Skeletal muscle tissue (tissue), 4 donors: ENCODE results near the gene COL11A2. TPM values are rescaled to one million over a fixed set of nuclear protein-coding genes. Genes with fewer than 3 reads are reported as not detected.
A peak's percentile ranks its signal among the peaks of the same experiment; 100 is the strongest.
"Not testable (repeated sequence)": the region's sequence is repeated elsewhere in the genome, so short reads cannot be mapped to it uniquely, and the experiment has no call there.

Experiments used
- H3K27ac ChIP-seq: one replicate; pipeline ENCODE4 v1.7.0; 2013; ENCODE audit warnings: mild to moderate bottlenecking, low read depth, low read length, inconsistent platforms
- H3K27me3 ChIP-seq, 3 donors: one replicate each; pipeline ENCODE4 v1.7.0; 2013; ENCODE audit warnings: low read length in 3 of 3; ENCODE audit not compliant: control insufficient read depth in 3 of 3, insufficient read depth in 3 of 3
- H3K36me3 ChIP-seq, 3 donors: one replicate each; pipeline ENCODE4 v1.7.0; 2013; ENCODE audit warnings: low read length in 3 of 3; ENCODE audit not compliant: control insufficient read depth in 3 of 3, insufficient read depth in 3 of 3
- H3K4me1 ChIP-seq, 3 donors: one replicate each; pipeline ENCODE4 v1.7.0; 2013; ENCODE audit warnings: low read length in 3 of 3, mild to moderate bottlenecking in 3 of 3; ENCODE audit not compliant: control insufficient read depth in 3 of 3, insufficient read depth in 3 of 3
- H3K4me3 ChIP-seq, 3 donors: one replicate each; pipeline ENCODE4 v1.7.0; 2013; ENCODE audit warnings: low read length in 3 of 3
- H3K9ac ChIP-seq, 3 donors: one replicate each; pipeline ENCODE4 v1.7.0; 2013; ENCODE audit warnings: low read length in 3 of 3, mild to moderate bottlenecking in 3 of 3, moderate library complexity in 2 of 3, low read depth in 1 of 3
- H3K9me3 ChIP-seq, 3 donors: one replicate each; pipeline ENCODE4 v1.7.0; 2013; ENCODE audit warnings: low read length in 3 of 3; ENCODE audit not compliant: control insufficient read depth in 3 of 3
- total RNA-seq: library from RNA; depleted of rRNA; stranded (reverse); fragments of >200 nt; gene quantifications from one replicate; pipeline ENCODE4 v1.2.3, GENCODE V29; 2014
- donor health status: Osteomylitis.

Gene COL11A2
- total RNA-seq, result 28.7 TPM

DNA sequence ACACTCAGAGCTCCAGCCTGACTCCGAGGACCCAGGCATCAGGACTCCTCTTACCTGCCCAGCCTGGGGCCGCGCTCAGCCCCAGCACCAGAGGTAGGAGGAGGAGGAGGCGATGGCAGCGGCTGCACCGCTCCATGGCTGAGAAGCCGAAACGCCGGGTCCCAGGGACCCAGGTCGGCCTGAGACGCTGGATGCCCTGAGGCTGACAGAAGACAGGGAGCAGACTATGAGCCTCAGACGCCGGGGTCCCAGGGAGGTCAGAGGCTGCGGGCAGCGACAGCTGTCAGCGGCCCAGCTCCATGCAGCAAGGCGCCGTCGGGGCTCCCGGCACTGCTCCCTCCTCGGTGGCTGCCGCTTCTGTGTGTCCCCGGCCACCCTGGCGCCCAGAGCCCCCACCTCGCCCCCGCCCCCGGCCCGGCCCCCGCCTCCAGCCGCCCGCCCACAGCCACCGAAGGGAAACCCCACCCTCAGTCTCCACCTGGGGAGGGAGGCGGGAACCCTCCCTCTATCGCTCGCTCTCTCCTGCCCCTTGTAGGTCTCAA is at the start of gene COL11A2:
TSS of gene COL11A2 (minus strand) at position 363 of the 542 bp plus-strand sequence. CDS start at position 136, 227 bp downstream.
- H3K27ac ChIP-seq, result peak within 1 kb of the TSS; percentile 19
- H3K9me3 ChIP-seq, result no peaks in the 10 kb centered on the region
- peaks cover 13 to 28% (median 20%) of the 10 kb centered on the region in 3 donors for H3K4me1 ChIP-seq
- peaks cover 3 to 10% (median 6%) of the 10 kb centered on the region in 3 donors for H3K27me3 ChIP-seq
- H3K4me3 ChIP-seq, result peak within 1 kb of the TSS; percentile 77 to 80 (median 78)
- peak within 1 kb of the TSS; percentile 70 to 83 (median 70) for H3K9ac ChIP-seq
- peaks cover 23 to 30% (median 28%) of the 10 kb centered on the region in 3 donors for H3K36me3 ChIP-seq

DNA sequence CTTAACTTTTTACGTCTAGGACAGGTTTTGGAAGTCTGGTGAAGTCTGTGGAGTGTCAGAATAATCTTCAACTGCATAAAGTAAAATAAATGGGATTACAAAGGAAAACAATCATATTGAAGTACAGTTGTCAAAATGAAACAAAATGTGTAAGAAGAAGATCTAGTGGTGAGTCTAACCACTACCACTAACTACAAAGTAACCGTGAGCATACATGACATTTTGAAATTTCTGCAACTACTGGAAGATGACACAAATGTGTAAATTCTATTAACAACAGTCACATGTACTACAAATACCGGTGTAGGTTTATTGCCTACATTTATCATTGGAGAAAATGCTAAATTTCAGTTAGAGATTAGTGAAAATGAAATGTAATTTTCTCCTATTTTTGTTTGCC is 49.7 kb upstream of the COL11A2 start:
- Histone ChIP-seq H3K9me3 (no peaks in the 10 kb centered on the region), H3K36me3 (no peaks in the 10 kb centered on the region), H3K27me3 (peaks cover 3 to 7% (median 4%) of the 10 kb centered on the region in 3 donors), H3K4me3 (no peak overlapping the region), H3K9ac (no peak overlapping the region), H3K27ac (no peak overlapping the region), H3K4me1 (no peaks in the 10 kb centered on the region)

DNA sequence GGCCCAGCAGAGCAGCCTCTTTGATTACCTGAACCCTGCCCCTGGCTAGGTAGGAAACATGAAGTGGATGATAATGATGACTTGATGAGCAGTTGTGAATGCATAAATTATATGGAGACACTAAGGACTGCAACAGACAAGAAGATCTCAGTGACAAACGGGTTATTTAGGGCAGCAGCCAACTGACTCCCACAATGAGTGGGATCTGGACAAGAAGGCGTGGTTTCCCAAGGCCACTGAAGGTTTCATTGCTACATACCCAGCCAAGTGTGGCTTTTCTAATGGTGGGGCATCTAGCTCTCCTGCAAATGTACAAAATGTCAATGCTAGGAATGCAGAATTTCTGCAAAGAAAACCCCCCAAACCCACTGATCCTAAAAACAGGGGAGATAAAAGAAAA is 45.5 kb upstream of the COL11A2 start:
- Histone ChIP-seq H3K9ac (no peak overlapping the region), H3K27ac (no peak overlapping the region), H3K4me3 (no peak overlapping the region), H3K9me3 (no peaks in the 10 kb centered on the region), H3K36me3 (no peaks in the 10 kb centered on the region), H3K27me3 (peaks cover 14 to 18% (median 14%) of the 10 kb centered on the region in 3 donors), H3K4me1 (no peaks in the 10 kb centered on the region)

DNA sequence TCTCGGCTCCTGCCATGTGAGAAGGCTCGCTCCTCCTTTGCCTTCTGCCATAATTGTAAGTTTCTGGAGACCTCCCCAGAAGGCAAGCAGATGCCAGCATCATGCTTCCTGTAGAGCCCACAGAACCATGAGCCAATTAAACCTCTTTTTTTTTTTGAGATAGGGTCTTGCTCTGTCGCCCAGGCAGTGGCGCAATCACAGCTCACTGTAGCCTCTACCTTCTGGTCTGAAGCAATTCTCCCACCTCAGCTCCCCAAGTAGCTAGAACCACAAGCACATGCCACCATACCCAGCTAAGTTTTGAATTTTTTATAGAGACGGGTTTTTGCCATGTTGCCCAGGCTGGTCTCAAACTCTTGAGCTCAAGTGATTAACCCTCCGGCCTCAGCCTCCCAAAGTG is 44.6 kb upstream of the COL11A2 start:
- H3K9ac ChIP-seq, result no peak overlapping the region
- H3K4me1 ChIP-seq, result no peaks in the 10 kb centered on the region
- no peak overlapping the region for H3K27ac ChIP-seq
- no peak overlapping the region for H3K4me3 ChIP-seq
- peaks cover 12 to 18% (median 14%) of the 10 kb centered on the region in 3 donors for H3K27me3 ChIP-seq
- H3K36me3 ChIP-seq, result no peaks in the 10 kb centered on the region
- H3K9me3 ChIP-seq, result no peaks in the 10 kb centered on the region

DNA sequence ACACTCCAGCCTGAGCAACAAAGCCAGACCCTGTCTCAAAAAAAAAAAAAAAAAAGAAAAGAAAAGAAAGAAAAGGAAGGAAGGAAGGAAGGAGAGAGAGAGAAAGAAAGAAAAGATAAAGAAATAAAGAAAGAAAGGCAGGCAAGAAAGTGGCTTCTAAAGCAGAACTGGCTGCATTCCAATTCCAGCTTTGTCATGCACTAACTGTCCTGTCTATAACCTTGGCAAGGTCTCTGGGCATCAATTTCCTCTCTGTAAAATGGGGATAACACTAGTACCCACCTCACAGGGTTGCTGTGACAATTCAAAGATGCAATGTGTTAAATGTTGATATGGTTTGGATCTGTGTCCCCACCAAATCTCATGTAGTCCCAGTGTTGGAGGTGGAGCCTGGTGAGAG is 44.1 kb upstream of the COL11A2 start:
- no peak overlapping the region for H3K27ac ChIP-seq
- H3K4me1 ChIP-seq, result no peaks in the 10 kb centered on the region
- peaks cover 12 to 18% (median 14%) of the 10 kb centered on the region in 3 donors for H3K27me3 ChIP-seq
- H3K4me3 ChIP-seq, result no peak overlapping the region
- no peak overlapping the region for H3K9ac ChIP-seq
- H3K9me3 ChIP-seq, result no peaks in the 10 kb centered on the region
- no peaks in the 10 kb centered on the region for H3K36me3 ChIP-seq

DNA sequence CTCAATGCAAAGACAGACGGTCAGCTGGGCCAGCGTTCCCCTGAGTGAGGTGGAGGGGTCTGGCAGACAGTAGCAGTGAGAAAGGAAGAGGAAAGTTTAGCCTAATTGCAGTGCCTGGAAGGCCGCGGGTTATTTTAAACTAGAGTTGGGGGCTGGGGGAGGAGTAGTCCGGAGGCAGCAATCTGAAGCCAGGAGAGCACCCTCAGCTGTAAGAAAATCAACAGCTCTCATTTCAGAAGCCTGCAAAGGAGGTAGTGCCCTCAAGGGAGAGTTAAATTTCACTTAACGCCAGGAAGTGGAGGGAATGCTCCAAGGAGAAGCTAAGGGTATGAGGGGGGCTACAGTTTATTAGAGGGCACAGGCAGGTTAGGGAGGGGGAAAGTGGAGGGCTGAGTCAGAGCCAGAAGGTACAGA is 43.0 kb upstream of the COL11A2 start:
- H3K27me3 ChIP-seq, result peaks cover 12 to 18% (median 16%) of the 10 kb centered on the region in 3 donors
- no peak overlapping the region for H3K9ac ChIP-seq
- H3K27ac ChIP-seq, result no peak overlapping the region
- H3K36me3 ChIP-seq, result no peaks in the 10 kb centered on the region
- no peak overlapping the region for H3K4me3 ChIP-seq
- H3K4me1 ChIP-seq, result no peaks in the 10 kb centered on the region
- H3K9me3 ChIP-seq, result no peaks in the 10 kb centered on the region

DNA sequence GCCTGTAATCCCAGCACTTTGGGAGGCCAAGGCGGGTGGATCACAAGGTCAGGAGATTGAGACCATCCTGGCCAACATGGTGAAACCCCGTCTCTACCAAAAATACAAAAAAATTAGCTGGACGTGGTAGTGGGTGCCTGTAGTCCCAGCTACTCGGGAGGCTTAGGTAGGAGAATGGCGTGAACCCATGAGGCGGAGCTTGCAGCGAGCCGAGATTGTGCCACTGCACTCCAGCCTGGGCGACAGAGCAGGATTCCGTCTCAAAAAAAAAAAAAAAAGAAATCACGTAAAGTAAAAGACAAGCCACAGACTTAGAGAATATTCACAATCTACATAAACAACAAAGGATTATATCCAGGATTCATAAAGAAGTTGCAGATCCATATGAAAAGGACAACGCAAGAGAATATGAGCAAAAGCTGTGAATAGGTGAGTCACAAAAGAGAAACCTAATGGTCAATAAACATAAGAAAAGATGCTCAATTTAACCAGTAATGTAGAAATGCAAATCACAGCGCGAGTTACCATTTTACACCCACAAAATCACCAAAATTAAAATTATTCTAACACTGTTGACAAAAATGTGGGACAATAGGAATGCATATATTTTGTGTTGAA is 34.3 kb upstream of the COL11A2 start:
- not testable (repeated sequence) for H3K27ac ChIP-seq, H3K9ac ChIP-seq, H3K36me3 ChIP-seq, H3K4me1 ChIP-seq, H3K4me3 ChIP-seq, H3K27me3 ChIP-seq, H3K9me3 ChIP-seq

DNA sequence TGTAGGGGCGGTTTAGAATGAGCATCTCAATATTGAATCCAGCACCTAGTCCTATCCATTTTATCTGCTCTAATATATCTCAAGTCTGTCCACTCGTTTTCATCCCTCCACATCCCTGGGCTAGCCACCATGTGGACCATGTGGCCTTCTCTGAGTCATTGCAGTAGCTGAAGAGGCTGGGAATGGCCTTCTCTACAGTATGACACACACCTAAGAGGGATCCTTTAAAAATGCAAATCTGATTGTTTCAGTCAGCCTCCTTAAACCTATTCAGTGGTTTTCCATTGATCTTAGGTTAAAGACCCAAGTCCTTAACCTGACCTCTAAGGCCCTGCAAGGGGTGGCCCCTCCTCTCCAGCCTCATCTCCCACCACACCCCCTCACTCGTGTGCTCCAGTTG is 25.4 kb upstream of the COL11A2 start:
- peaks cover 12 to 15% (median 15%) of the 10 kb centered on the region in 3 donors for H3K4me1 ChIP-seq

DNA sequence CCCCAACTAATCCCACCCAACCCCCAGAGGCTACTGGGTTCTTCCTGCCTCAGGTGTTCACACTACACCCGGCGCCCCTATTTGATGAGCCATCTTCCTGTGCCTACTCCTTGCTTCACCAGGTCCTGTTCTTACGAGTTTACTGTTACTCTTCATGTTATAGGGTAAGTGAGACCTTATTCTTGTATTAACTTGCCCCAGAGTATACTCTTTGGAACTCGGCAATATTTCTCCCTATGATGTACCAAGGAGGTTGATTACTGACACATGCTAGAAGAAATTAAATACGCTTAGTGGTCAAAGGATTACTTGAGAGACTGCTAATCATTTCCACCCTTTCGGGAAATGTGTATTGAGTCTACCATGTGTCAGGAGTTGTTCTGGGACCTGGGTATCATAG is 25.0 kb upstream of the COL11A2 start:
- Histone ChIP-seq H3K27ac (no peak overlapping the region), H3K4me3 (no peak overlapping the region), H3K27me3 (peaks cover 4 to 12% (median 5%) of the 10 kb centered on the region in 3 donors), H3K9ac (no peak overlapping the region), H3K36me3 (no peaks in the 10 kb centered on the region), H3K4me1 (peaks cover 15% of the 10 kb centered on the region in 3 donors), H3K9me3 (no peaks in the 10 kb centered on the region)

More for the DNA sequence above, 25.4 kb upstream of the COL11A2 start:
- no peak overlapping the region for H3K27ac ChIP-seq
- H3K36me3 ChIP-seq, result no peaks in the 10 kb centered on the region
- H3K9me3 ChIP-seq, result no peaks in the 10 kb centered on the region
- H3K27me3 ChIP-seq, result peaks cover 4 to 12% (median 5%) of the 10 kb centered on the region in 3 donors
- H3K4me3 ChIP-seq, result no peak overlapping the region
- H3K9ac ChIP-seq, result no peak overlapping the region

- Histone ChIP-seq H3K4me3 (no peak overlapping the region), H3K9me3 (no peaks in the 10 kb centered on the region), H3K9ac (peak overlapping the region in 1 of 3 donors; percentile 33), H3K36me3 (peaks cover 3 to 5% (median 3%) of the 10 kb centered on the region in 3 donors), H3K27ac (no peak overlapping the region), H3K4me1 (peaks cover 15% of the 10 kb centered on the region in 3 donors), H3K27me3 (peaks cover under 1 to 12% (median 4%) of the 10 kb centered on the region in 3 donors)
These were observed 23.9 kb upstream of the COL11A2 start for GRCh38 chr6:33216117-33216649.
